Ishikawa (cell line): Measurements from ENCODE around the gene CFAP68.

ENCODE experiments used
- RAD21 ChIP-seq: IDR thresholded peaks from 2 replicates; pipeline ENCODE4 v1.6.1; 2012; ENCODE audit warnings: low read depth
- TF ChIP-seq, protein P1 (sequence below): IDR thresholded peaks from 2 replicates; pipeline ENCODE4 v1.6.1; 2012

DNA sequence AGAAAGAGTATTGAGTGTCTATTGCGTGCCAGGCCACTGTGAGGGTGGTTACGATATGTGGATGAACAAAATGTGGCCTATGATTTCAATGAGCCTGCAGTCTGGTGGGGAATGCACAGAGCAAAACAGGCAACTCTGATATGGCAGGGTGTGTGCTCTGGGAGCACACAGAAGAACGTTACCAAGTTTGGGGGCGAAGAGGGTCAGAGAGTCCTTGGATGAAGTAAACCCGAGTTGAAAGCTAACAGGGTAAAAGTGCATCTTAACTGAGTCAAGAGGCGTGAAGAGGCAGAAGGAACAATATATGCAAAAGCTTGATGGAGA, 258 bp downstream of the CFAP68 start:
- no peak for TF ChIP-seq RAD21
- TF ChIP-seq, protein P1, sequence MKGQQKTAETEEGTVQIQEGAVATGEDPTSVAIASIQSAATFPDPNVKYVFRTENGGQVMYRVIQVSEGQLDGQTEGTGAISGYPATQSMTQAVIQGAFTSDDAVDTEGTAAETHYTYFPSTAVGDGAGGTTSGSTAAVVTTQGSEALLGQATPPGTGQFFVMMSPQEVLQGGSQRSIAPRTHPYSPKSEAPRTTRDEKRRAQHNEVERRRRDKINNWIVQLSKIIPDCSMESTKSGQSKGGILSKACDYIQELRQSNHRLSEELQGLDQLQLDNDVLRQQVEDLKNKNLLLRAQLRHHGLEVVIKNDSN = no peak
